Measurements from ENCODE around the gene CRYBG2.

- TF ChIP-seq, protein P1, sequence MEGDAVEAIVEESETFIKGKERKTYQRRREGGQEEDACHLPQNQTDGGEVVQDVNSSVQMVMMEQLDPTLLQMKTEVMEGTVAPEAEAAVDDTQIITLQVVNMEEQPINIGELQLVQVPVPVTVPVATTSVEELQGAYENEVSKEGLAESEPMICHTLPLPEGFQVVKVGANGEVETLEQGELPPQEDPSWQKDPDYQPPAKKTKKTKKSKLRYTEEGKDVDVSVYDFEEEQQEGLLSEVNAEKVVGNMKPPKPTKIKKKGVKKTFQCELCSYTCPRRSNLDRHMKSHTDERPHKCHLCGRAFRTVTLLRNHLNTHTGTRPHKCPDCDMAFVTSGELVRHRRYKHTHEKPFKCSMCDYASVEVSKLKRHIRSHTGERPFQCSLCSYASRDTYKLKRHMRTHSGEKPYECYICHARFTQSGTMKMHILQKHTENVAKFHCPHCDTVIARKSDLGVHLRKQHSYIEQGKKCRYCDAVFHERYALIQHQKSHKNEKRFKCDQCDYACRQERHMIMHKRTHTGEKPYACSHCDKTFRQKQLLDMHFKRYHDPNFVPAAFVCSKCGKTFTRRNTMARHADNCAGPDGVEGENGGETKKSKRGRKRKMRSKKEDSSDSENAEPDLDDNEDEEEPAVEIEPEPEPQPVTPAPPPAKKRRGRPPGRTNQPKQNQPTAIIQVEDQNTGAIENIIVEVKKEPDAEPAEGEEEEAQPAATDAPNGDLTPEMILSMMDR (conservative IDR thresholded peaks at IDR 0.05): no peak
- TF ChIP-seq ZFX (IDR thresholded peaks at IDR 0.05): no peak
Observed at GRCh38 chr1:26330276-26330675, 23.7 kb downstream of the CRYBG2 start.

All from C4-2B (cell line).